Stimulated activated CD8-positive, alpha-beta memory T cell treated with anti-CD3 and anti-CD28 coated beads, Interleukin-2, amount 100 ng/mL, for 48 hours (primary cell): Measurements from ENCODE around the gene REXO4.
A peak's percentile ranks its signal among the peaks of the same experiment; 100 is the strongest.

Experiments
- DNase-seq, 2 donors: peaks; one replicate each; pipeline ENCODE4 v3.0.0-alpha.2; 2020; ENCODE audit warnings: low read depth in 2 of 2

REXO4 gene

DNA sequence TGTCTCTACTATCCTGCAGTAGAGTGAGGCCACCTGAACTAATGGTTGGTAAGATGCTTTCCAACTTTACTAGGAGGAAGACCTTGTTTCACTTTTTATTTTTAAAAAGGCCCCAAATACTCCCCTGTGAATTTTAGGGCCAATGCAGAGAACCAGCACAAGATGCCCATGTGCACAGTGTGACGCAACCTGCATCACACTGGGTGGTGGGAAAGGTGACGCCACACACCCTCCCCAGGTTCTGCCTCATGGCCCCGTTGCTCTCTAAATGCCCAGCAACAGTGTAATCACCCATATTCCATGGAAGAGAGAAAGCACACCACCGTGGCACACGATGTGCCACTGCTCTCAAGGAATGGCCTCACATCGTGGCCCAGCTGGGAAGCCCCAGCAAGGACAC is 48.4 kb downstream of the REXO4 start:
- DNase-seq: no peak

DNA sequence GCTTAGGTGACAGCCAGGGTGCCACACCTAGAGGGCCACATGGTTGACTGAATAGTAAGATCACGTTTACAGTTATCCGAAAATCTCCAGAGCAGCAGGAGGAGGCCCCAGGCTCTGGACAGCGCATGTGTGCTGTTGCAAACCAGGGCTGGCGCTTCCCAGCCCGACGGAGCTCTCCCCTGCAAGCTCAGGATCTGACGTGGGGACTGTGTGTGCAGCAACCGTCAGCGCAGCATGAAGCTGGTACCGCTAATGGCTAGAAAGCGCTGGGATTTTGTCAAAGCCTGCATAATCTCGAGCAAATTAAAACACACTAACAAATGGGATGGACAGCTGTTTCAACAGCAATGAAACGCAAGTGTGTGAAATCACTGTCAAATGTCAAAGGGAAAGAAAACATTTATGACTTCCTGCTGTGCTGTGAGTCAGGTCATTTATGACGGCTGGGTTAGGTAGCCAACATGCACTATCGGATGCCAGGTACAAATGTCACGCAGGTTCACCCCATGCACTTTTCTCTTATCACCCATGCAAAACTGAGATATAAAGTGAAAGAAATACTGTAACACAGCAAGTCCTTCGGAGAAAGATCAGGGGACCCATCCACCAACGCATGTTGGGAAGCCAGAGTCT is 49.4 kb downstream of the REXO4 start:
- DNase-seq: no peak

DNA sequence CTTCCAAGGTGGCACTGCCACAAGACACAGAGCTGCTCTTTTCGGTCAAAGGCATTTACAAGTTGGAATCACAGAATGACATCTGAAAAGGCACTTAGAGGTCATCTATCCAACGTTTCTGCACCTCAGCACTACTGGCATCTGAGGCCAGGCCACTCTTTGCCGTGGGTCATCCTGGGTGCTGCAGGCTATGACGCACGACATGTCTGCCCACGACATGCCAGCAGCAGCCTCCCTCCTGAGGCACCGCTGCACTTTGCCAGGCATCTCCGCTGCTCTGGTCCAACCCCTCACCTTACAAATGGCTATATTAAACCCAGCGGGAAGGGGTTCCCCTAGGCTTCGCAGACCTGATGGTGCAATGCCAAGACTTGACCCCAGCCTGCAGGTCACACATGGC is 50.0 kb downstream of the REXO4 start:
- no peak for DNase-seq

DNA sequence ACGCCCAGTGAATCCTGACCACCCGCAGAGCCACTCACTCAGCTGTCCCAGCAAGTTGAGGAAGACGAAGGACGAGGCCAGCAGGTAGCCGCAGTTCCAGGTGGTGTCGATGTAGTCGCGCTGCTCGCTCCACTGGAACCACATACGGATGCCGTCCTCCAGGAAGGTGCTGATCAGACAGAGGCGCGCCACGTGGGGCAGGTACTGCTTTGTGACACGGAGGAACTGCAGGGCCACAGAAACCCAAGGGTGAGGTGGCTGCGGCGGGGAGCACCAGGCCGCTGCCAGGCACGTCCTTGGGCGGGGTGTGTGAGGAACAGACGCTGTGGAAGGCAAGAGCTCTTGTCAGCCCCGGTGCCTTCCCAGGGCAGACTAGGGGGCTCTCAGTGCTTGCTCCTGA is 50.6 kb downstream of the REXO4 start:
- DNase-seq: no peak

DNA sequence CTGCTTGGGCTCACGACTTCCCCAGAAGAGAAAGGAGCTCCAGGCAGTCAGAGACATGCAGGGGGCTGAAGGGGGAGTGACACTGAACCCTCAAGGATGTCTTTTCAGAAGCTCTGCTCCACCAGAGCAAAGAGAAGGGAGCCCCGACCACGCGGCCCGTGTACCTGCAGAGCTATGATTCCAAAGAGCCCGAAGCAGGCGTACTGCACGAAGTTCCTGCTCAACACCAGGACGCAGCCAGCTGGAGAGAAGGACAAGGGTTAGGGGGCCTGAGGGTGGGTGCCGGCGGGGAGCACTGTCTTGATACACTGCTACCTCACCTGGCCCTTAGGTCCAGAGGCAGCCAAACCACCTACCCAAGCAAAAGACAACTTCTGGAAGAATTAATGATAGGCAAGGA is 51.4 kb downstream of the REXO4 start:
- DNase-seq: no peak

DNA sequence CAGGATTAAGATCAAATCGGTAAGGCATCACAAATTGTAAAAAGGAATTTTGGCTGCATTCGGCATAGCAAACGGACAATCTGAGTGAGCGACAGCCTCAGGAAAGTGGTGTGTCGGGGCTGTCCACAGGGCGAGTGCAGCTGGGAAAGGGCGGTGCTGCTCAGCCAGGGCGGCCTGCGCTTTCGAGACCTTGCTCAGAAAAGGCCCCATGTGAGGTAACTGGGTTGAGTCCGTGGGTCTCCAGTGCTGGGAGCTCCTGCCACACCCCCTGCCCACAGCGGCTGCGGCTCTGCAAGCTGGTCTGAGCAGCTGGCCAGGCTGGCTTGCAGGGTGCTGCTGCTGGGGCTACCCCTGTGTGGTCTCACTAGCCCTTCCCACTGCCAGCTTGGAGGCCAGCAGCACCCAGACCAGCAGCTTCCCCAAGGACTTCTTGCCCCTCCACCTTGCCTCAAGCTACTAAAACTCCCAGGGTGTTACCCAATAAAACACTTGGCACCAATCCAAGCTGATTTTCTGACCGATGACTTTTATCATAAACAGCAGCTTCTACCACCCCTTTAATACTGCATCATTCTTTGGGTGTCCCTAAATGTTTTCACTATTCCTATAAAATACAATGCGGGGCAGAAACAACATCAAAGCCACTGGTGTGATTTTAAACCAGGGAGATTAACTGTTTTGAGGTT is 55.3 kb downstream of the REXO4 start:
- no peak for DNase-seq

DNA sequence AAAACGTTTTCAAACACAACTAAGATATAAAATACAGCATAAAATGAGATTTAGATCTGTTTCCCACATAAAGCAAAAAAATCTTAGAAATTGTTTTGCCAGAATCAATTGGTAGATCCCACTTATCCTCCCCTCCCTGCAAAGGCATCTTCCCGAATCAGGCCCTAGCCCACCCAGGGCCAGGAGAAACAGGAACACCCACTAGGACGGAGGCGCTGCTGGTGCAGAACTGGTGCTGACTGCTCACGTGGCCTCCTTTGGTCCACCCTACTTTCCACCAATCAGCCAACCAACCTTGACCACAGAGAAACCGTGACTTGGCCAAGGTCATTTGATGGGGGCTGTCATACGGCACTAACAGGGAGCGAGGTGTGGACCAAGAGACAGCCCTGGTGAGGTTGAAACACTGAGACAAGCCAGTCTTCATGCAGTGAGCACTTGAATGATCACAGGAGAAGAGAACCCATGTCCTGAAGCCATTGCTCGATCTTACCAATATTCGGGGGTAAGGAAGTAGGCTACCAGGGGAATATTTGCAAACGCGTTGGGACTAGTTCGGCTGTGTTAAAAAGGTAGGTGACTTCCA is 56.2 kb downstream of the REXO4 start:
- DNase-seq: no peak

DNA sequence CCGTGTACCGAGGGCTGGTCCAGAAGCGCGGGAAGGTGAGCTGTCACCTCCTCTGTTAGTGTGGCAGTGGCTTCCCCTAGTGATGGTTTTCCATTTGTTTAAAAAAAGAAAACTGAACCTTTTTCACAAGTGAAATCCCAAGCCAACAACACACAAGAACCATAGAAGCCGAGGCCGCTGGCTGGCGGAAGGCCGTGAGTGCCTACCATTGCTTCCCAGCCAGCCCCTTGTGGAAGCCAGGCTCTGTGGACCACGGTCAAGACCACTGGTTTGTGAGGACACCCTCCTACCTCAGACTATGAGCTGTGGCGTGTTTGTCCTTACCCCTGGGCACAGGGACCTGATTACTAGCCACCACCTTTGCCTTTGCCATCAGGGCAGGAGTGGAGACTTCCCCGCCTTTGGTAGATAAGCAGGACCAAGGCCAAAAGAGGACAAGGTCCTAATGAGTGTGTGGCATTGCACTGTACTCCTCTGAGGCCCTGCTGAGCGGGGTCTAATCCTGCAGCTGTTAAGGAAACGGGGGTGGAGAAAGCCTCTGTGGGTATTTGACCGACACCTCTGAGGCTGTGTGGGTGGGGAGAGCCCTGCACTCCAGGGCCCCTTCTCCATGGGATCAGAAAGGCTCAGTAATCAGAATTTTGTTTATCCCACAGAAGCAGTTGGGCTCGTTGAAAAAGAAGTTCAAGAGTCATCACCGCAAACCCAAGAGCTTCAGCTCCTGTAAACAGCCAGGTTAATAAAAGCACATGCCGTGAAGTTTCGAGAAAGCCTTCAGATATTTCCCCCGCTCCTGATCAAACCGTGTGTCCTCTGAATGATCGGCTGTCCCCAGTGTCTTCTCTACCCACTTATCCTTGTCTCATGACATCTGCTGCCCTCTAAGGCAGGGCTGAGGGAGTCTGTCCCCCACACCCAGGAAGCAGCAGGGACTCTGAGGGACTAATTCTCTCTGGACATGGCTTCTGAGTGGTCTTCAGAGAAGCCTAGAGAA is 57.1 kb downstream of the REXO4 start:
- DNase-seq: no peak

DNA sequence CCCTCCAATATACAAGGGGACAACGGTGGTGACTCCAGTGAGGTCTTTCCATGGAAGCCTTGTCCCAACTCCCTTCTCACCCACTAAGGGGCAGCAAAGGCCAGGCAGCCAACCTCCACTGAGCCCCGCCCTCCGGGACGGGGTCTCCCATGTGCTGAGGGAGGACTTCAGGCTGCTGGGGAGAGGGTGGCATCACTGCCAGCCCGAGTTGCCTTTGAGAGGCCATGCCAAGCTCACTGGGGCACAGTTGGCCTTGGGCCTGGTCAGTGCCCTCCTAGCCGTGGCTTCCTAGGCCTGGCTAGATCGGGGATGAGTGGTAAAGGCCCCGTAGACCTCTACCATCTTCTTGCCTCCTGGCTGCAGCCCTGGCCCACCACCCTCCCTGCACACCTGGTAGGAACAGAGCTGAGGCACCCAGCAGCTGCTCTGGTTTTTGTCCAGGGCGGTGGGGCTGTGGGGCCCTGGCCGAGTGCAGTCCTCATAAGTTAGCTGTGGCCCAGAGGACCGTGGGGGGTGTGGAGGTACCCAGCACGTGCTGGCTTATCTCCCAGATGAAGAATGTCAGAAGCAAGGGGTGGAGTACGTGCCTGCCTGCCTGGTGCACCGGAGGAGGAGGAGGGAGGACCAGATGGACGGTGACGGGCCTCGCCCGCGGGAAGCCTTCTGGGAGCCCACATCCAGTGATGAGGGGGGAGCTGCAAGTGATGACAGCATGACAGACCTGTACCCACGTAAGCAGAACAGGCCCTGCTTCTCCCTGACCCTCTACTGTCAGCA is 58.2 kb downstream of the REXO4 start:
- DNase-seq: no peak

DNA sequence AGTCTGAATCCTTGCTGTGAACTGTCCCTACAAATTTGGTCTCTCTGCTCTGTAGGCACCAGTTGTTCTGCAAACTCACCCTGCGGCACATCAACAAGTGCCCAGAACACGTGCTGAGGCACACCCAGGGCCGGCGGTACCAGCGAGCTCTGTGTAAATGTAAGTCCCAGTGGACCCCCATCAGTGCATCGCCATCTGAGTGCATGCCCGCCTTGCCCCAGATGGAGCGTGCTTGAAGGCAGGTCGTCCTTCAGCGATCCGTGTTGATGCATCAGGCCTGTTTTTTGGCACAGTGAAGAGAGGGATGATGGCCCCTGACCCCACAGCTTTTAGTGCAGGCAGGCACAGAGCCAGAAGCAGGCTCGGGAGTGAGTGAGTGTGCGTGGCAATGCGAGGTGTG is 60.2 kb downstream of the REXO4 start:
- DNase-seq: no peak

DNA sequence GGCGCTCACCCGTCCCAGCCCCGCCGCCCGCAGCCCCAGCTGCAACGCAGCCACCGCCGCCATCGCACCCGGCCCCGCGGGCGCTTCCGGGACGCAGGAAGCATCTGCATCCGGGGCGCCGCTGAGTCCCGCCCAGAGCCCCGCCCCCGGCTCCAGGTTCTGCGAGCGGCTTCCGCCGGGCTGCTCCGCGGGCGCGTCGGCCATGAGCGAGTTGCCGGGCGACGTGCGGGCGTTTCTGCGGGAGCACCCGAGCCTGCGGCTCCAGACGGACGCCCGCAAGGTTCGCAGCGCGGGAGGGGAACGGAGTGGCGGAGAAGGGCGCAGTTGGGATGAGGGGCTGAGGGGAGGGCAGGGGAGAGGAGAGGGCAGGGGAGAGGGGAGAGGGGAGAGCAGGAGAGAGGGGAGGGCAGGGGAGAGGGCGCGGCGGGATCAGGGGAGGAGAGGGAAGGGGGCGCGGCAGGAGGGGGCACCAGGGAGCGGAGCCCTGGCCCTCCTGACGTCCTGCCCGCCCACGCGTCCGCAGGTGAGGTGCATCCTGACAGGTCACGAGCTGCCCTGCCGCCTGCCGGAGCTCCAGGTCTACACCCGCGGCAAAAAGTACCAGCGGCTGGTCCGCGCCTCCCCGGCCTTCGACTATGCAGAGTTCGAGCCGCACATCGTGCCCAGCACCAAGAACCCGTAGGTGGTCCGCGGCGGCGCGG is 61.3 kb downstream of the REXO4 start, which contains the start of the genes SURF1 and SURF2:
SURF1 (minus strand) TSS at position 97 of the 701 bp plus-strand sequence; CDS start at position 63, 34 bp downstream.
SURF2 (plus strand) TSS at position 160 of the 701 bp plus-strand sequence; CDS start at position 203, 43 bp downstream.
- peak; percentile 86 to 92 for DNase-seq
